Neural cell (in vitro differentiated cells): Measurements from ENCODE around the gene ZXDC. TPM values are rescaled to one million over a fixed set of nuclear protein-coding genes. Genes with fewer than 3 reads are reported as not detected.

ENCODE experiments used
- H2AFZ ChIP-seq: fragments of 200-600, 300-800 bp; sonication (generic), shearing (Covaris generic); 2 replicates; pipeline ENCODE4 v1.6.0; 2014; ENCODE audit warnings: low read depth, mild to moderate bottlenecking, antibody characterized with exemption, low read length, moderate library complexity
- H3F3A ChIP-seq: fragments of 200-600 bp; shearing (Covaris generic); 2 replicates; pipeline ENCODE4 v1.6.1; 2016; ENCODE audit warnings: mild to moderate bottlenecking, moderate library complexity, mixed read lengths, antibody characterized with exemption, low read length; ENCODE audit not compliant: insufficient read depth, poor library complexity, severe bottlenecking
- H3K27ac ChIP-seq: fragments of 200-600, 300-800 bp; sonication (generic), shearing (Covaris generic); 2 replicates; pipeline ENCODE4 v1.5.1; 2014; ENCODE audit warnings: mild to moderate bottlenecking, low read length, moderate library complexity
- H3K27me3 ChIP-seq: fragments of 300-800, 200-600 bp; sonication (generic), shearing (Covaris generic); 2 replicates; pipeline ENCODE4 v1.6.0; 2014; ENCODE audit warnings: mild to moderate bottlenecking, low read depth, low read length, moderate library complexity; ENCODE audit not compliant: insufficient read depth
- H3K36me3 ChIP-seq: fragments of 300-800, 200-600 bp; sonication (generic), shearing (Covaris generic); 2 replicates; pipeline ENCODE4 v1.5.1; 2014; ENCODE audit warnings: mild to moderate bottlenecking, antibody characterized with exemption, low read length, moderate library complexity; ENCODE audit not compliant: insufficient read depth
- H3K4me2 ChIP-seq: fragments of 300-800, 200-600 bp; sonication (generic), shearing (Covaris generic); 2 replicates; pipeline ENCODE4 v1.6.0; 2014; ENCODE audit warnings: mild to moderate bottlenecking, low read length
- H3K4me3 ChIP-seq: fragments of 300-800, 200-600 bp; sonication (generic), shearing (Covaris generic); 2 replicates; pipeline ENCODE4 v1.5.1; 2014; ENCODE audit warnings: mild to moderate bottlenecking, low read length, moderate library complexity
- H3K79me2 ChIP-seq: fragments of 200-600 bp; shearing (Covaris generic); replicated peaks from 2 replicates; pipeline ENCODE4 v1.6.0; 2014; ENCODE audit warnings: mild to moderate bottlenecking, low read length, moderate library complexity; ENCODE audit not compliant: insufficient read depth
- H3K9ac ChIP-seq: fragments of 300-800, 200-600 bp; sonication (generic), shearing (Covaris generic); 2 replicates; pipeline ENCODE4 v1.6.1; 2016; ENCODE audit warnings: mild to moderate bottlenecking, low read length, mixed read lengths
- H3K9me2 ChIP-seq: fragments of 200-600 bp; shearing (Covaris generic); 2 replicates; pipeline ENCODE4 v1.6.1; 2016; ENCODE audit warnings: mild to moderate bottlenecking, low read length, mixed read lengths; ENCODE audit not compliant: insufficient read depth
- H3K9me3 ChIP-seq: fragments of 200-600, 300-800 bp; sonication (generic), shearing (Covaris generic); 2 replicates; pipeline ENCODE4 v1.6.1; 2016; ENCODE audit warnings: mild to moderate bottlenecking, mixed run types, low read length, moderate library complexity, mixed read lengths
- H4K20me1 ChIP-seq: fragments of 200-600 bp; shearing (Covaris generic); 2 replicates; pipeline ENCODE4 v1.6.1; 2016; ENCODE audit warnings: mild to moderate bottlenecking, mixed run types; ENCODE audit not compliant: insufficient read depth
- CTCF ChIP-seq: fragments of 450-650 bp; IDR thresholded peaks from 2 replicates; pipeline ENCODE4 v1.5.1; 2014; ENCODE audit warnings: antibody characterized with exemption, mild to moderate bottlenecking, moderate library complexity; ENCODE audit not compliant: poor library complexity, severe bottlenecking
- EP300 ChIP-seq: fragments of 450-650 bp; conservative IDR thresholded peaks from 2 replicates; pipeline ENCODE4 v1.6.1; 2014; ENCODE audit warnings: antibody characterized with exemption, mild to moderate bottlenecking, moderate library complexity; ENCODE audit not compliant: poor library complexity, severe bottlenecking
- EZH2 ChIP-seq: fragments of 200-600, 300-800 bp; shearing (Covaris generic), sonication (generic); IDR thresholded peaks from 2 replicates; pipeline ENCODE4 v1.6.1; 2014; ENCODE audit warnings: antibody characterized with exemption, low read length, borderline replicate concordance, mild to moderate bottlenecking; ENCODE audit not compliant: insufficient read depth, poor library complexity, severe bottlenecking
- MXI1 ChIP-seq: fragments of 450-650 bp; conservative IDR thresholded peaks from 2 replicates; pipeline ENCODE4 v1.6.1; 2014; ENCODE audit warnings: antibody characterized with exemption, mild to moderate bottlenecking; ENCODE audit not compliant: poor library complexity, severe bottlenecking
- POLR2AphosphoS5 ChIP-seq: IDR thresholded peaks from 2 replicates; pipeline ENCODE4 v1.6.1; 2012
- RAD21 ChIP-seq: fragments of 450-650 bp; conservative IDR thresholded peaks from 2 replicates; pipeline ENCODE4 v1.6.1; 2014; ENCODE audit warnings: antibody characterized with exemption, mild to moderate bottlenecking, moderate library complexity
- REST ChIP-seq: IDR thresholded peaks from 2 replicates; pipeline ENCODE4 v1.6.1; 2012; ENCODE audit warnings: borderline replicate concordance
- SMC3 ChIP-seq: fragments of 450-650 bp; conservative IDR thresholded peaks from 2 replicates; pipeline ENCODE4 v1.6.1; 2014; ENCODE audit warnings: antibody characterized with exemption, mild to moderate bottlenecking, moderate library complexity; ENCODE audit not compliant: poor library complexity
- TAF1 ChIP-seq: IDR thresholded peaks from 2 replicates; pipeline ENCODE4 v1.6.1; 2012; ENCODE audit warnings: low read depth
- polyA plus RNA-seq: library from polyadenylated mRNA; depleted of rRNA; stranded (reverse); fragments of >200 nt; gene quantifications from 2 replicates; pipeline ENCODE4 v1.2.3, GENCODE V29; 2014

ZXDC gene
- polyA plus RNA-seq, 1 donor from 2014 or later: 22.2 TPM

- no peak overlapping the region for H3K4me2 ChIP-seq
- no peak overlapping the region for H3K4me3 ChIP-seq
- no peaks in the 10 kb centered on the region for H4K20me1 ChIP-seq
- no peak overlapping the region for H3K9ac ChIP-seq
- H3K27ac ChIP-seq: no peak overlapping the region
- H2AFZ ChIP-seq: no peak overlapping the region
- H3K36me3 ChIP-seq: no peaks in the 10 kb centered on the region
- H3K9me2 ChIP-seq: no peaks in the 10 kb centered on the region
- no peaks in the 10 kb centered on the region for H3K27me3 ChIP-seq
- no peaks in the 10 kb centered on the region for H3K79me2 ChIP-seq
- H3F3A ChIP-seq: no peaks in the 10 kb centered on the region
- no peaks in the 10 kb centered on the region for H3K9me3 ChIP-seq
- no peak for TF ChIP-seq POLR2AphosphoS5
Observed at GRCh38 chr3:126436826-126437717, 38.6 kb downstream of the ZXDC start.

GRCh38 chr3:126435456-126436315 lies 40.0 kb downstream of the ZXDC start:
- TF ChIP-seq EZH2 (no peak), TAF1 (no peak), EP300 (no peak), CTCF (no peak), SMC3 (no peak), MXI1 (no peak), POLR2AphosphoS5 (no peak), REST (no peak), RAD21 (no peak)
- Histone ChIP-seq H3F3A (no peaks in the 10 kb centered on the region), H3K9me2 (no peaks in the 10 kb centered on the region), H3K27ac (no peak overlapping the region), H2AFZ (no peak overlapping the region), H3K79me2 (no peaks in the 10 kb centered on the region), H3K4me3 (no peak overlapping the region), H3K4me2 (no peak overlapping the region), H3K9ac (no peak overlapping the region), H3K27me3 (no peaks in the 10 kb centered on the region), H3K9me3 (peaks cover 3% of the 10 kb centered on the region), H4K20me1 (no peaks in the 10 kb centered on the region), H3K36me3 (no peaks in the 10 kb centered on the region)
